HL-60 (cell line): ENCODE data around the gene PPEF1.

Experiments
- CTCF ChIP-seq: IDR thresholded peaks from one replicate; pipeline ENCODE4 v1.5.1; 2011; ENCODE audit warnings: low read length, control low read depth, inconsistent platforms; ENCODE audit not compliant: insufficient read depth
- GABPA ChIP-seq: IDR thresholded peaks from 2 replicates; pipeline ENCODE4 v1.6.1; 2012; ENCODE audit warnings: low read depth
- POLR2AphosphoS5 ChIP-seq: IDR thresholded peaks from 2 replicates; pipeline ENCODE4 v1.6.1; 2012; ENCODE audit warnings: low read depth
- SPI1 ChIP-seq: IDR thresholded peaks from 2 replicates; pipeline ENCODE4 v1.6.1; 2012; ENCODE audit warnings: low read depth, mild to moderate bottlenecking, borderline replicate concordance

GRCh38 chrX:18861511-18861910 lies 154.1 kb downstream of the PPEF1 start:
- TF ChIP-seq POLR2AphosphoS5 (no peak), GABPA (no peak), CTCF (no peak), SPI1 (no peak)
